ENCODE measurements around the gene HAP1. TPM values are rescaled to one million over a fixed set of nuclear protein-coding genes. Genes with fewer than 3 reads are reported as not detected.

The HAP1 gene
- total RNA-seq, 1 donor from 2014 or later, result 0.45 TPM

- TF ChIP-seq EZH2phosphoT487 (IDR thresholded peaks at IDR 0.05) (no peak), EZH2 (IDR thresholded peaks at IDR 0.05) (no peak)
- TF ChIP-seq, protein P1, sequence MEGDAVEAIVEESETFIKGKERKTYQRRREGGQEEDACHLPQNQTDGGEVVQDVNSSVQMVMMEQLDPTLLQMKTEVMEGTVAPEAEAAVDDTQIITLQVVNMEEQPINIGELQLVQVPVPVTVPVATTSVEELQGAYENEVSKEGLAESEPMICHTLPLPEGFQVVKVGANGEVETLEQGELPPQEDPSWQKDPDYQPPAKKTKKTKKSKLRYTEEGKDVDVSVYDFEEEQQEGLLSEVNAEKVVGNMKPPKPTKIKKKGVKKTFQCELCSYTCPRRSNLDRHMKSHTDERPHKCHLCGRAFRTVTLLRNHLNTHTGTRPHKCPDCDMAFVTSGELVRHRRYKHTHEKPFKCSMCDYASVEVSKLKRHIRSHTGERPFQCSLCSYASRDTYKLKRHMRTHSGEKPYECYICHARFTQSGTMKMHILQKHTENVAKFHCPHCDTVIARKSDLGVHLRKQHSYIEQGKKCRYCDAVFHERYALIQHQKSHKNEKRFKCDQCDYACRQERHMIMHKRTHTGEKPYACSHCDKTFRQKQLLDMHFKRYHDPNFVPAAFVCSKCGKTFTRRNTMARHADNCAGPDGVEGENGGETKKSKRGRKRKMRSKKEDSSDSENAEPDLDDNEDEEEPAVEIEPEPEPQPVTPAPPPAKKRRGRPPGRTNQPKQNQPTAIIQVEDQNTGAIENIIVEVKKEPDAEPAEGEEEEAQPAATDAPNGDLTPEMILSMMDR (IDR thresholded peaks at IDR 0.05), result no peak
- peak overlapping the region; percentile 97 for H2AFZ ChIP-seq (replicated peaks)
- peaks cover 75% of the 10 kb centered on the region for H3K27me3 ChIP-seq
- peak overlapping the region; percentile 87 for H3K4me3 Mint-ChIP-seq
- H3K9ac ChIP-seq, result no peak overlapping the region
- H3K4me1 ChIP-seq, result peaks cover 4% of the 10 kb centered on the region
- no peak overlapping the region for H3K27ac ChIP-seq
- DNase-seq (ENCODE audit: low spot score), result peak; percentile 71
- H3K4me1 Mint-ChIP-seq, result peaks cover 28% of the 10 kb centered on the region
- no peaks in the 10 kb centered on the region for H3K9me3 ChIP-seq (ENCODE audit: low read depth)
- no peaks in the 10 kb centered on the region for H3K79me2 ChIP-seq (ENCODE audit: low read depth)
- H3K27me3 Mint-ChIP-seq (ENCODE audit: insufficient read depth, low read depth), result peaks cover 51% of the 10 kb centered on the region
- peaks cover 8% of the 10 kb centered on the region for H3F3A ChIP-seq (ENCODE audit: low read depth)
- peak overlapping the region; percentile 86 for H3K4me2 ChIP-seq
- H3K9me3 Mint-ChIP-seq, result peaks cover 2% of the 10 kb centered on the region
- H3K27ac Mint-ChIP-seq, result peak overlapping the region; percentile 89
- peaks cover 3% of the 10 kb centered on the region for H4K20me1 ChIP-seq (ENCODE audit: low read depth)
- peak overlapping the region; percentile 70 for H3K4me3 ChIP-seq
- no peaks in the 10 kb centered on the region for H3K36me3 Mint-ChIP-seq
- H3K36me3 ChIP-seq, result no peaks in the 10 kb centered on the region
These were observed 488 bp upstream of the HAP1 start for GRCh38 chr17:41734949-41735313.

DNA sequence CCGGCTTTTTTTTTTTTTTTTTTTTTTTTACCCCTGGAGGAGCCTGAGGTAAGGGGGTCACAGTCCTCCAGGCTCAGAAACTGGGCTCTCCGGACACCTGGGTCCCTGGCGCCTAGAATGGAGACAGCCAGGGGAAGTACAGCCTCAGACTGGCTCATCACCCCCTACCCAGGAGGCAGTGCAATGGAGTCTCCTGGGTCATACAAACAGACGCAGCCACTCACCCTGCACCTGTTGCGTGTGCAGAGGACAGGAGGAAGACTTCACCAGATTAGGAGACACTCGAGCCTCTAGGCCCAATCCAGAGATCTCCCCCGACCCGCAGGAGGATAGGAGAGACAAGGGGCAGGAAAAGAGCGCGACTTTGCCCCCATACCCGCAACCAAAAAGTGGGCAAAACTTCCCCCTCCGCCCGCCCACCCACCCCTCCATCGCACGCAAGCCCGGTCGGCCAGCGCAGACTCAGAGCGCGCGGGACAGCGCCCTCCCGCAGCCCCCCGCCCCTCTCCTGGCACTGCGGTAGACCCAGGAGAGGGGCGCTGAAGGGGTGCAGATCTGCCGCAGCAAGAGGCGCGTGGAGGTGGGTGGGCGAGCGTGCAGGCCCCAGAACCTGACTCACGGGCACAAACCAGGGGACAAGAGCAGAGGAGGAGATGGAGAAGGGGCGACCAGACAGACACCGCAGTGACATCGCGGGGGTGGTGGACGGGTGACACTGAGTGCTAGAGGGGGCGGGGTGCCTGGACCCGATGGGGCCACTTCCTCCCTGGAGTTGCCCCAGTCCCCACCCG is 900 bp downstream of the HAP1 start:
- peaks cover 2% of the 10 kb centered on the region for H3K9me3 Mint-ChIP-seq
- H3K9me3 ChIP-seq (ENCODE audit: low read depth), result no peaks in the 10 kb centered on the region
- H3K4me1 Mint-ChIP-seq, result peaks cover 28% of the 10 kb centered on the region
- H3K36me3 ChIP-seq, result no peaks in the 10 kb centered on the region
- H3K9ac ChIP-seq, result no peak overlapping the region
- H4K20me1 ChIP-seq (ENCODE audit: low read depth), result peaks cover 3% of the 10 kb centered on the region
- H3K36me3 Mint-ChIP-seq, result no peaks in the 10 kb centered on the region
- H3K4me3 ChIP-seq, result peak overlapping the region; percentile 70
- peak; percentile 53 for DNase-seq (ENCODE audit: low spot score)
- peak overlapping the region; percentile 97 for H2AFZ ChIP-seq (replicated peaks)
- peaks cover 53% of the 10 kb centered on the region for H3K27me3 Mint-ChIP-seq (ENCODE audit: insufficient read depth, low read depth)
- TF ChIP-seq, protein P1 (IDR thresholded peaks at IDR 0.05), result no peak
- peak; percentile 78 for TF ChIP-seq EZH2 (IDR thresholded peaks at IDR 0.05)
- peak overlapping the region; percentile 91 for H3K4me3 Mint-ChIP-seq
- no peak overlapping the region for H3K27ac ChIP-seq
- no peaks in the 10 kb centered on the region for H3K79me2 ChIP-seq (ENCODE audit: low read depth)
- peaks cover 4% of the 10 kb centered on the region for H3K4me1 ChIP-seq
- H3K4me2 ChIP-seq, result peak overlapping the region; percentile 86
- H3K27me3 ChIP-seq, result peaks cover 75% of the 10 kb centered on the region
- peaks cover 8% of the 10 kb centered on the region for H3F3A ChIP-seq (ENCODE audit: low read depth)
- H3K27ac Mint-ChIP-seq, result no peak overlapping the region

DNA sequence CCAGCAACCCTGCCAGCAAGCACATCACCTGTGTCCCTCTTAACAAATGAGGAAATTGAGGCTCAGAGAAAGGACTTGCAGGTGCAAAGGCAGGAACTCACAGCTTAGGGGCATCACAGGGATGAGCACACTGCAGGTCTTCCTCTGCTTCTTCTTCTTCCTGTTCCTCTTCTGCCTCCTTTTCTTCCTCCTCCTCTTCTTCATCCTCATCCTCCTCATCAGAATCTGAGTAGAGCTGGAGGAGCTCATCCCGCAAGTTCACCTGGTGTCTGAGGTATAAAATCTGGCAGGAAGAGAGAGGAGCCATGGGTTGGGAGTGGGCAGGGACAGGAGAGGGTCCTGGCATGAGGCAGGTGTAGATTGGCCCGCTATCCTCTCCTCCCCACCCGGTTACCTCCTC is 2.6 kb downstream of the HAP1 start:
- H3K4me3 ChIP-seq, result no peak overlapping the region
- no peak overlapping the region for H3K4me2 ChIP-seq
- no peak overlapping the region for H2AFZ ChIP-seq (replicated peaks)
- no peaks in the 10 kb centered on the region for H3K9me3 ChIP-seq (ENCODE audit: low read depth)
- H3K27me3 ChIP-seq, result peaks cover 64% of the 10 kb centered on the region
- H3K9ac ChIP-seq, result no peak overlapping the region
- no peaks in the 10 kb centered on the region for H3K36me3 Mint-ChIP-seq
- H3K9me3 Mint-ChIP-seq, result peaks cover 2% of the 10 kb centered on the region
- no peak overlapping the region for H3K27ac Mint-ChIP-seq
- peaks cover 25% of the 10 kb centered on the region for H3K4me1 Mint-ChIP-seq
- H3F3A ChIP-seq (ENCODE audit: low read depth), result peaks cover 8% of the 10 kb centered on the region
- peaks cover 3% of the 10 kb centered on the region for H4K20me1 ChIP-seq (ENCODE audit: low read depth)
- no peak for DNase-seq (ENCODE audit: low spot score)
- peaks cover 4% of the 10 kb centered on the region for H3K4me1 ChIP-seq
- H3K36me3 ChIP-seq, result no peaks in the 10 kb centered on the region
- H3K27ac ChIP-seq, result no peak overlapping the region
- no peaks in the 10 kb centered on the region for H3K79me2 ChIP-seq (ENCODE audit: low read depth)
- H3K27me3 Mint-ChIP-seq (ENCODE audit: insufficient read depth, low read depth), result peaks cover 43% of the 10 kb centered on the region
- TF ChIP-seq EZH2 (IDR thresholded peaks at IDR 0.05) (no peak), EZH2phosphoT487 (IDR thresholded peaks at IDR 0.05) (no peak)
- TF ChIP-seq, protein P1 (IDR thresholded peaks at IDR 0.05), result no peak
- H3K4me3 Mint-ChIP-seq, result no peak overlapping the region
